IPS-11a (cell line): ENCODE measurements around the gene KIAA0753.

Experiments
- H3K4me3 ChIP-seq: one replicate; pipeline ENCODE4 v1.5.1; 2013; ENCODE audit warnings: low read depth, low read length, control low read depth

KIAA0753 gene

GRCh38 chr17:6640536-6641246 is at the start of gene KIAA0753, which contains the start of gene TXNDC17:
Gene KIAA0753 (minus strand): TSS chr17:6640711. CDS start chr17:6635103, 5,608 bp downstream.
Gene TXNDC17 (plus strand): TSS chr17:6641060. CDS start chr17:6641083, 23 bp downstream.
- H3K4me3 ChIP-seq, result peak within 1 kb of the TSS; percentile 85

- no peak overlapping the region for H3K4me3 ChIP-seq
Observed at GRCh38 chr17:6688944-6689343, 48.4 kb upstream of the KIAA0753 start.

- H3K4me3 ChIP-seq, result no peak overlapping the region
Observed at GRCh38 chr17:6686026-6686425, 45.5 kb upstream of the KIAA0753 start.

- no peak overlapping the region for H3K4me3 ChIP-seq
Observed at GRCh38 chr17:6684881-6685767, 44.6 kb upstream of the KIAA0753 start.

GRCh38 chr17:6684460-6684783 is 43.9 kb upstream of the KIAA0753 start:
- H3K4me3 ChIP-seq, result no peak overlapping the region

GRCh38 chr17:6683730-6684459 is 43.4 kb upstream of the KIAA0753 start:
- H3K4me3 ChIP-seq, result no peak overlapping the region

- no peak overlapping the region for H3K4me3 ChIP-seq
Observed at GRCh38 chr17:6683081-6683684, 42.7 kb upstream of the KIAA0753 start.

GRCh38 chr17:6682339-6682738 is 41.8 kb upstream of the KIAA0753 start:
- H3K4me3 ChIP-seq, result no peak overlapping the region

- H3K4me3 ChIP-seq, result no peak overlapping the region
Observed at GRCh38 chr17:6681671-6682070, 41.2 kb upstream of the KIAA0753 start.

GRCh38 chr17:6681176-6681575 is 40.7 kb upstream of the KIAA0753 start:
- no peak overlapping the region for H3K4me3 ChIP-seq

- H3K4me3 ChIP-seq, result no peak overlapping the region
Observed at GRCh38 chr17:6679241-6679640, 38.7 kb upstream of the KIAA0753 start.

- no peak overlapping the region for H3K4me3 ChIP-seq
Observed at GRCh38 chr17:6677946-6678345, 37.4 kb upstream of the KIAA0753 start.

- H3K4me3 ChIP-seq, result no peak overlapping the region
Observed at GRCh38 chr17:6677158-6677831, 36.8 kb upstream of the KIAA0753 start.

- no peak overlapping the region for H3K4me3 ChIP-seq
Observed at GRCh38 chr17:6676802-6677157, 36.3 kb upstream of the KIAA0753 start.

GRCh38 chr17:6675201-6675825 is 34.8 kb upstream of the KIAA0753 start:
- no peak overlapping the region for H3K4me3 ChIP-seq

- H3K4me3 ChIP-seq, result no peak overlapping the region
Observed at GRCh38 chr17:6674586-6674985, 34.1 kb upstream of the KIAA0753 start.

GRCh38 chr17:6671431-6671830 is 30.9 kb upstream of the KIAA0753 start:
- H3K4me3 ChIP-seq, result no peak overlapping the region

GRCh38 chr17:6670999-6671398 is 30.5 kb upstream of the KIAA0753 start:
- H3K4me3 ChIP-seq, result no peak overlapping the region

- H3K4me3 ChIP-seq, result no peak overlapping the region
Observed at GRCh38 chr17:6670571-6670970, 30.1 kb upstream of the KIAA0753 start.
